ENCODE results near the gene HDX. TPM values are rescaled to one million over a fixed set of nuclear protein-coding genes. Genes with fewer than 3 reads are reported as not detected.

The HDX gene
- total RNA-seq, 1 experiment from 2014 or later, result 5.3 TPM

DNA sequence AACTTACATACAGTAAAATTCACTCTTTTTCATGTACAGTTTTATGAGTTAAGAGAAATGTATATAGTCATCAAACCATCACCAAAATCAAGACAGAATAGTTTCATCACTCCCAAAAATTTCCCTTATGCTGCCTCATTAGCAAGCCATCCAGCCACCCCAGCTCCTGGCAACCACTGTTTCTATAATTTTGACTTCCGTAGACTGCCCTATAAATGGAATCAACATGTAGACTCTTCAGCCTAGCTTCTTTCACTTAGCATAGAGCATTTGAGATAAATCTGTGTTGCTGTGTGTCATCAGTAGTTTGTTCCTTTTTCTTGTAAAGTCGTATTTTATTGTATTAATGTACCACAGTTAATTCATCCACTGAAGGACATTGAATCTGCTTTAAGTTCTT, 23.2 kb downstream of the HDX start:
- POLR2A ChIA-PET, result no interaction called here
- CTCF ChIA-PET, result no interaction called here
- H3K9me3 ChIP-seq (ENCODE audit: control insufficient read depth, insufficient read depth, low read depth, low read length), result no peaks in the 10 kb centered on the region
- no TSS peak for BruUV-seq (replicated peaks)
- H3K4me3 ChIP-seq (ENCODE audit: low read depth in 2 of 2, low read length in 2 of 2), result no peak overlapping the region
- DNase-seq (ENCODE audit: low read depth, low spot score) (no peak), ATAC-seq (no peak)
- no peaks in the 10 kb centered on the region for H3K4me1 ChIP-seq (ENCODE audit: control insufficient read depth, insufficient read depth, low read length)
- H3K27me3 ChIP-seq (ENCODE audit: control insufficient read depth, insufficient read depth, low read length), result no peaks in the 10 kb centered on the region
- no peak overlapping the region for H3K27ac ChIP-seq (ENCODE audit: low read length)
- no peaks in the 10 kb centered on the region for H3K36me3 ChIP-seq (ENCODE audit: control insufficient read depth, insufficient read depth, low read length)
- TF ChIP-seq POLR2AphosphoS5 (IDR thresholded peaks at IDR 0.05; ENCODE audit: low read depth, low read length) (no peak), TCF7L2 (IDR thresholded peaks at IDR 0.05; ENCODE audit: low read depth, low read length) (no peak), CTCF (IDR thresholded peaks at IDR 0.05) (no peak), SIN3A (IDR thresholded peaks at IDR 0.05; ENCODE audit: borderline replicate concordance, insufficient read depth, low read depth, low read length) (no peak)
- TF ChIP-seq, protein P1, sequence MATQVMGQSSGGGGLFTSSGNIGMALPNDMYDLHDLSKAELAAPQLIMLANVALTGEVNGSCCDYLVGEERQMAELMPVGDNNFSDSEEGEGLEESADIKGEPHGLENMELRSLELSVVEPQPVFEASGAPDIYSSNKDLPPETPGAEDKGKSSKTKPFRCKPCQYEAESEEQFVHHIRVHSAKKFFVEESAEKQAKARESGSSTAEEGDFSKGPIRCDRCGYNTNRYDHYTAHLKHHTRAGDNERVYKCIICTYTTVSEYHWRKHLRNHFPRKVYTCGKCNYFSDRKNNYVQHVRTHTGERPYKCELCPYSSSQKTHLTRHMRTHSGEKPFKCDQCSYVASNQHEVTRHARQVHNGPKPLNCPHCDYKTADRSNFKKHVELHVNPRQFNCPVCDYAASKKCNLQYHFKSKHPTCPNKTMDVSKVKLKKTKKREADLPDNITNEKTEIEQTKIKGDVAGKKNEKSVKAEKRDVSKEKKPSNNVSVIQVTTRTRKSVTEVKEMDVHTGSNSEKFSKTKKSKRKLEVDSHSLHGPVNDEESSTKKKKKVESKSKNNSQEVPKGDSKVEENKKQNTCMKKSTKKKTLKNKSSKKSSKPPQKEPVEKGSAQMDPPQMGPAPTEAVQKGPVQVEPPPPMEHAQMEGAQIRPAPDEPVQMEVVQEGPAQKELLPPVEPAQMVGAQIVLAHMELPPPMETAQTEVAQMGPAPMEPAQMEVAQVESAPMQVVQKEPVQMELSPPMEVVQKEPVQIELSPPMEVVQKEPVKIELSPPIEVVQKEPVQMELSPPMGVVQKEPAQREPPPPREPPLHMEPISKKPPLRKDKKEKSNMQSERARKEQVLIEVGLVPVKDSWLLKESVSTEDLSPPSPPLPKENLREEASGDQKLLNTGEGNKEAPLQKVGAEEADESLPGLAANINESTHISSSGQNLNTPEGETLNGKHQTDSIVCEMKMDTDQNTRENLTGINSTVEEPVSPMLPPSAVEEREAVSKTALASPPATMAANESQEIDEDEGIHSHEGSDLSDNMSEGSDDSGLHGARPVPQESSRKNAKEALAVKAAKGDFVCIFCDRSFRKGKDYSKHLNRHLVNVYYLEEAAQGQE (IDR thresholded peaks at IDR 0.05; ENCODE audit: insufficient read depth in 1 of 2, low read depth in 2 of 2, low read length in 1 of 2), result no peak
- intact Hi-C loops (cut with micrococcal nuclease; ENCODE audit: unreplicated experiment) (no loop called here), in situ Hi-C loops (cut with HindIII; ENCODE audit: low pct_unique_long_range_greater_than_20kb, low sequenced_read_pairs) (no loop called here)

DNA sequence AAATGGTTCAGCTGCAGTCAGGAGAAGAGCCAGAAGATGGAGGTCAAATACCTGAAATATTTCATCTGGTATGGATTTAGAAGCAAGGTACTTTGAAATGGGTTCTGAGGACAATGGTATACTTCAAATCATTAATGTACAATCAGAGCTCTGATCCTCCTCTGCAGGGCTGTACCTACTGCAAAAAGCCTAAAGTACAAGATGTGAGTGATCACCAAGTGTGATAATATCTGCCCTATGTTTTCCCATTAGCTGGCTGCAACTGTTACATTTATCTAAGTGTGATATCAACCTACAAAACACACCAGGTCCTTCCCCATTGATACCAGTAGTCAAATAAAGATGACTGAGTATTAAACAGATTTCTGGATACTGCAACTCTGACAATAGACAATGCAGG, 25.1 kb downstream of the HDX start:
- Histone ChIP-seq H3K4me3 (ENCODE audit: low read depth in 2 of 2, low read length in 2 of 2) (no peak overlapping the region), H3K9me3 (ENCODE audit: control insufficient read depth, insufficient read depth, low read depth, low read length) (no peaks in the 10 kb centered on the region), H3K36me3 (ENCODE audit: control insufficient read depth, insufficient read depth, low read length) (no peaks in the 10 kb centered on the region), H3K27me3 (ENCODE audit: control insufficient read depth, insufficient read depth, low read length) (no peaks in the 10 kb centered on the region), H3K27ac (ENCODE audit: low read length) (no peak overlapping the region), H3K4me1 (ENCODE audit: control insufficient read depth, insufficient read depth, low read length) (no peaks in the 10 kb centered on the region)
- no peak for DNase-seq (ENCODE audit: low read depth, low spot score)
- no peak for TF ChIP-seq TCF7L2 (IDR thresholded peaks at IDR 0.05; ENCODE audit: low read depth, low read length)
- no peak for TF ChIP-seq POLR2AphosphoS5 (IDR thresholded peaks at IDR 0.05; ENCODE audit: low read depth, low read length)
- TF ChIP-seq, protein P1 (IDR thresholded peaks at IDR 0.05; ENCODE audit: insufficient read depth in 1 of 2, low read depth in 2 of 2, low read length in 1 of 2), result no peak
- no peak for TF ChIP-seq SIN3A (IDR thresholded peaks at IDR 0.05; ENCODE audit: borderline replicate concordance, insufficient read depth, low read depth, low read length)
- no peak for TF ChIP-seq CTCF (IDR thresholded peaks at IDR 0.05)
- POLR2A ChIA-PET, result no interaction called here
- BruUV-seq (replicated peaks), result no TSS peak
- in situ Hi-C loops (cut with HindIII; ENCODE audit: low pct_unique_long_range_greater_than_20kb, low sequenced_read_pairs) (no loop called here), intact Hi-C loops (cut with micrococcal nuclease; ENCODE audit: unreplicated experiment) (no loop called here)
- CTCF ChIA-PET, result no interaction called here
- ATAC-seq, result no peak

Measured in Panc1 (cell line).